Liver (tissue), 9 donors: ENCODE data around the gene PLCD1. TPM values are rescaled to one million over a fixed set of nuclear protein-coding genes. Genes with fewer than 3 reads are reported as not detected.
"Not testable (repeated sequence)": the region's sequence is repeated elsewhere in the genome, so short reads cannot be mapped to it uniquely, and the experiment has no call there.

Source experiments
- DNase-seq: peaks from one replicate; pipeline ENCODE4 v3.0.0-alpha.2; 2017; ENCODE audit warnings: low spot score
- H3K27ac ChIP-seq, 2 donors: one replicate each; pipeline ENCODE4 v1.7.0; 2013; ENCODE audit warnings: inconsistent platforms in 2 of 2, low read length in 2 of 2, control low read depth in 1 of 2, low read depth in 1 of 2, mild to moderate bottlenecking in 1 of 2
- H3K27me3 ChIP-seq, 4 donors: one replicate each; pipeline versions ENCODE4 v1.6.1 to v1.7.0; 2013; ENCODE audit warnings: low read length in 3 of 4, inconsistent platforms in 1 of 4, mild to moderate bottlenecking in 1 of 4, moderate library complexity in 1 of 4; ENCODE audit not compliant: control insufficient read depth in 4 of 4, insufficient read depth in 4 of 4
- H3K36me3 ChIP-seq, 4 donors: one replicate each; pipeline versions ENCODE4 v1.6.1 to v1.7.0; 2013; ENCODE audit warnings: low read length in 3 of 4, mild to moderate bottlenecking in 3 of 4, low read depth in 1 of 4, moderate library complexity in 1 of 4; ENCODE audit not compliant: control insufficient read depth in 4 of 4, insufficient read depth in 3 of 4
- H3K4me1 ChIP-seq, 4 donors: one replicate each; pipeline versions ENCODE4 v1.6.1 to v1.7.0; 2013; ENCODE audit warnings: low read length in 3 of 4, mild to moderate bottlenecking in 3 of 4, moderate library complexity in 1 of 4; ENCODE audit not compliant: control insufficient read depth in 4 of 4, insufficient read depth in 4 of 4
- H3K4me3 ChIP-seq, 3 donors: one replicate each; pipeline versions ENCODE4 v1.6.1 to v1.7.0; 2013; ENCODE audit warnings: low read length in 3 of 3, control low read depth in 1 of 3, low read depth in 1 of 3, mild to moderate bottlenecking in 1 of 3
- H3K9ac ChIP-seq, 2 donors: one replicate each; pipeline ENCODE4 v1.7.0; 2013; ENCODE audit warnings: low read length in 2 of 2, mild to moderate bottlenecking in 2 of 2, moderate library complexity in 2 of 2, control low read depth in 1 of 2, low read depth in 1 of 2
- H3K9me3 ChIP-seq, 4 donors: one replicate each; pipeline versions ENCODE4 v1.6.1 to v1.7.0; 2013; ENCODE audit warnings: low read length in 3 of 4; ENCODE audit not compliant: control insufficient read depth in 4 of 4
- ATF3 ChIP-seq: IDR thresholded peaks from 2 replicates; pipeline ENCODE4 v1.6.1; 2016; ENCODE audit warnings: antibody characterized with exemption
- CTCF ChIP-seq: fragments of 150-350 bp; IDR thresholded peaks from 2 replicates; pipeline ENCODE4 v1.5.1; 2017; ENCODE audit warnings: improper control_type of control experiment, low read depth, low read length; ENCODE audit not compliant: missing input control
- EGR1 ChIP-seq, 2 donors: IDR thresholded peaks; 2 replicates each; pipeline ENCODE4 v1.6.1; 2016 to 2018; ENCODE audit warnings: antibody characterized with exemption in 2 of 2, low read depth in 2 of 2
- FOXA1 ChIP-seq: IDR thresholded peaks from 2 replicates; pipeline ENCODE4 v1.6.1; 2016; ENCODE audit warnings: antibody characterized with exemption
- FOXA2 ChIP-seq: IDR thresholded peaks from 2 replicates; pipeline ENCODE4 v1.6.1; 2016; ENCODE audit warnings: antibody characterized with exemption
- GABPA ChIP-seq, 2 donors: IDR thresholded peaks in 1 of 2; conservative IDR thresholded peaks in 1 of 2; 2 replicates each; pipeline ENCODE4 v1.6.1; 2016; ENCODE audit warnings: antibody characterized with exemption in 2 of 2, mild to moderate bottlenecking in 1 of 2, moderate library complexity in 1 of 2
- HNF4A ChIP-seq, 2 donors: conservative IDR thresholded peaks; 2 replicates each; pipeline ENCODE4 v1.6.1; 2016; ENCODE audit warnings: antibody characterized with exemption in 2 of 2, mild to moderate bottlenecking in 2 of 2
- HNF4G ChIP-seq: IDR thresholded peaks from 2 replicates; pipeline ENCODE4 v1.6.1; 2016; ENCODE audit warnings: antibody characterized with exemption
- JUND ChIP-seq, 2 donors: IDR thresholded peaks; 2 replicates each; pipeline ENCODE4 v1.6.1; 2016; ENCODE audit warnings: antibody characterized with exemption in 2 of 2
- MAX ChIP-seq: IDR thresholded peaks from 2 replicates; pipeline ENCODE4 v1.6.1; 2016; ENCODE audit warnings: antibody characterized with exemption
- NR2F2 ChIP-seq: IDR thresholded peaks from 2 replicates; pipeline ENCODE4 v1.6.1; 2016; ENCODE audit warnings: antibody characterized with exemption
- RAD21 ChIP-seq, 2 donors: IDR thresholded peaks; 2 replicates each; pipeline ENCODE4 v1.6.1; 2016; ENCODE audit warnings: antibody characterized with exemption in 2 of 2, mild to moderate bottlenecking in 2 of 2
- REST ChIP-seq: IDR thresholded peaks from 2 replicates; pipeline ENCODE4 v1.6.1; 2016; ENCODE audit warnings: antibody characterized with exemption, mild to moderate bottlenecking
- RXRA ChIP-seq, 2 donors: IDR thresholded peaks; 2 replicates each; pipeline ENCODE4 v1.6.1; 2017 to 2018; ENCODE audit warnings: antibody characterized with exemption in 2 of 2, mild to moderate bottlenecking in 1 of 2
- SP1 ChIP-seq: IDR thresholded peaks from 2 replicates; pipeline ENCODE4 v1.6.1; 2018; ENCODE audit warnings: antibody characterized with exemption, mild to moderate bottlenecking
- TAF1 ChIP-seq: conservative IDR thresholded peaks from 2 replicates; pipeline ENCODE4 v1.6.1; 2016; ENCODE audit warnings: antibody characterized with exemption, mild to moderate bottlenecking
- YY1 ChIP-seq: IDR thresholded peaks from 2 replicates; pipeline ENCODE4 v1.6.1; 2016; ENCODE audit warnings: antibody characterized with exemption, mild to moderate bottlenecking
- WGBS: extraction: QIAGEN DNeasy Blood & Tissue Kit; methylation state at CpG from one replicate; pipeline ENCODE4 v1.1.7; 2013; 5-methylcytosine and 5-hydroxymethylcytosine counted together
- polyA plus RNA-seq, 2 donors: library from polyadenylated mRNA; stranded (reverse) in 1 of 2; unstranded in 1 of 2; fragments of 200-250 nt in 1 of 2; fragments of >200 nt in 1 of 2; fragmentation: Nextera tagmentation in 1 of 2; extraction: Ambion mirVana in 1 of 2; gene quantifications; one replicate each; pipeline versions ENCODE4 v1.2.1 to v1.2.3, GENCODE V29; 2013 to 2015
- total RNA-seq, 2 donors: library from RNA; depleted of rRNA; stranded (reverse); fragments of >200 nt; gene quantifications; one replicate each; pipeline ENCODE4 v1.2.3, GENCODE V29; 2014
- donor health status: healthy.
- donor health status: healthy.
- donor health status: healthy.
- donor health status: healthy.
- donor health status: healthy.

PLCD1 gene
- total RNA-seq (10 to 100 TPM in 1 of 2 donors, 1 to 10 TPM in 1; 9.5 to 10.5 TPM), polyA plus RNA-seq (1 to 10 TPM; 6.7 to 8.7 TPM)

- no peak for TF ChIP-seq CTCF
- TF ChIP-seq RAD21 (IDR thresholded peaks at IDR 0.05): peak in 1 of 2 donors; percentile 7
- DNase-seq: peak; percentile 64
- Histone ChIP-seq H3K36me3 (no peaks in the 10 kb centered on the region), H3K27ac (no peak within 1 kb of the TSS), H3K4me3 (peak within 1 kb of the TSS in 2 of 3 donors; percentile 39 to 54), H3K27me3 (no peaks in the 10 kb centered on the region), H3K9me3 (no peaks in the 10 kb centered on the region), H3K4me1 (peaks cover 0 to 19% (median 9%) of the 10 kb centered on the region in 4 donors), H3K9ac (peak within 1 kb of the TSS; percentile 36 to 51)
- WGBS: 3% methylated on average over 75 of the region's 75 CpGs
These were observed at the start of gene PLCD1 for GRCh38 chr3:38029400-38030125. Gene PLCD1 (minus strand): TSS chr3:38029642. CDS start chr3:38029539, 103 bp downstream.

- H3K27ac ChIP-seq, H3K4me3 ChIP-seq, H3K9ac ChIP-seq, H3K9me3 ChIP-seq, DNase-seq, H3K27me3 ChIP-seq, H3K4me1 ChIP-seq, H3K36me3 ChIP-seq: not testable (repeated sequence)
- 36% methylated on average over 1 of the region's 3 CpGs for WGBS
These were observed 47.6 kb upstream of the PLCD1 start for GRCh38 chr3:38077073-38077472.

- H3K27me3 ChIP-seq: no peaks in the 10 kb centered on the region
- no peak overlapping the region for H3K9ac ChIP-seq
- no peak overlapping the region for H3K4me3 ChIP-seq
- no peaks in the 10 kb centered on the region for H3K9me3 ChIP-seq
- no peaks in the 10 kb centered on the region for H3K36me3 ChIP-seq
- no peaks in the 10 kb centered on the region for H3K4me1 ChIP-seq
- H3K27ac ChIP-seq: no peak overlapping the region
- no peak for DNase-seq
- TF ChIP-seq CTCF (no peak), NR2F2 (no peak), FOXA2 (no peak), GABPA (IDR thresholded peaks at IDR 0.05 in 1 of 2, conservative IDR thresholded peaks at IDR 0.05 in 1 of 2) (no peak), SP1 (no peak), HNF4A (conservative IDR thresholded peaks at IDR 0.05) (no peak), YY1 (no peak), FOXA1 (no peak), REST (no peak), TAF1 (no peak), RXRA (IDR thresholded peaks at IDR 0.05) (no peak), JUND (IDR thresholded peaks at IDR 0.05) (no peak), ATF3 (no peak), HNF4G (no peak), EGR1 (IDR thresholded peaks at IDR 0.05; ENCODE audit: low read depth in 2 of 2) (no peak), MAX (no peak), RAD21 (IDR thresholded peaks at IDR 0.05) (no peak)
- WGBS: 69% methylated on average over 2 of the region's 2 CpGs
These were observed 40.6 kb upstream of the PLCD1 start for GRCh38 chr3:38070013-38070412.
